ENCODE results near the gene NEURL1. TPM values are rescaled to one million over a fixed set of nuclear protein-coding genes. Genes with fewer than 3 reads are reported as not detected.
A peak's percentile ranks its signal among the peaks of the same experiment; 100 is the strongest.

Gene NEURL1
- total and polyA plus RNA-seq, 2 experiments from 2014 or later, result 2.3 to 4.6 TPM

DNA sequence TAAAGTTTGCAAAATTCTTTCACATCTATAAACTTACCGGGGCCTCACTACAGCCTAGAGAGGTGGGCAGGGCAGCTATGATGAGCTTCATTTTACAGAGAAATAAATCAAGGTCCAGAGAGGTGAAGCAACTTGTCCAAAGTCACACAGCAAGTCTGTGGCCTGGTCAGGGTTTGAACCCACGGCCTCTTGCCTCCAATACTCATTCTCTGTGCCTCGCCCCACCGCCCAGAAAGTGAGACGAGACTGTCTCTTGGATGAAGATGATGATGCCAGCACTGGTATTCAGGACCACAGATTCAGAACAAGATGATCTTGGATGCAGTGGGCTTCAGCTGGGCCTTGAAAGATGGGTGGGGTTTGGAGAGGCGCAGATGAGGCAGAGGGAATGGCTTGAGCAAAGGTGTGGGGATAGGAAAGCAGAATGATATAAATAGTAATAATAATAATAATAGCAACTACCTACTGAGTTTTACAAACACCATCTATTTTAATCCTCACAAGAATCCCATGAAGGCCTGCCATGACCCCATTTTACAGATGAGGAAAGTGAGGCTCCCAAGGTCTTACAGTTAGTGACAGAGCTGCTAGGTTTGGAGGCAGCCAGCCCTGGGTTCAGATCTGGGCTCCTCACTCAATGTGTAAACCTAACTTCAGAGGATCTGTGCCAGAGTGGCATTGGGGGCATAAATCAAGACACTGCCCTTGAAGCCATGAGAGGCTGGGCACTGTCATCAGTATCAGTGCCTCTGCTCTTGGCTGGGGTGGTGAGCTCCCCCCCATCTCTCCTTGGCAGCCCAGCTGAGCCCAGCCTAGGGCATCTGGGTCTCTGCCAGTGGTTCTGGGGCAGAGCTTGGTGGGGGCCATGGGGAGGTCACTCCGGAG lies 70.0 kb downstream of the NEURL1 start:
- Histone ChIP-seq H4K20me1 (ENCODE audit: insufficient read depth, poor library complexity, severe bottlenecking) (no peaks in the 10 kb centered on the region), H3K4me2 (no peak overlapping the region), H3K9me3 (ENCODE audit: low read depth) (no peaks in the 10 kb centered on the region), H3K27ac (no peak overlapping the region), H3K27me3 (no peaks in the 10 kb centered on the region), H3K4me3 (no peak overlapping the region), H3K79me2 (no peaks in the 10 kb centered on the region), H2AFZ (no peak overlapping the region), H3K36me3 (replicated peaks; ENCODE audit: insufficient read depth, low read depth) (no peaks in the 10 kb centered on the region), H3K4me1 (ENCODE audit: insufficient read depth) (peaks cover 6% of the 10 kb centered on the region), H3K9me2 (replicated peaks; ENCODE audit: insufficient read depth) (no peaks in the 10 kb centered on the region)
- WGBS (ENCODE audit: low lambda C conversion rate, missing lambda C conversion rate), result 86% methylated on average over 7 of the region's 7 CpGs
- TF ChIP-seq EZH2 (IDR thresholded peaks at IDR 0.05; ENCODE audit: borderline replicate concordance) (no peak), EZH2phosphoT487 (IDR thresholded peaks at IDR 0.05; ENCODE audit: low read depth, severe bottlenecking, unreplicated experiment) (no peak)
- TF ChIP-seq, protein P1, sequence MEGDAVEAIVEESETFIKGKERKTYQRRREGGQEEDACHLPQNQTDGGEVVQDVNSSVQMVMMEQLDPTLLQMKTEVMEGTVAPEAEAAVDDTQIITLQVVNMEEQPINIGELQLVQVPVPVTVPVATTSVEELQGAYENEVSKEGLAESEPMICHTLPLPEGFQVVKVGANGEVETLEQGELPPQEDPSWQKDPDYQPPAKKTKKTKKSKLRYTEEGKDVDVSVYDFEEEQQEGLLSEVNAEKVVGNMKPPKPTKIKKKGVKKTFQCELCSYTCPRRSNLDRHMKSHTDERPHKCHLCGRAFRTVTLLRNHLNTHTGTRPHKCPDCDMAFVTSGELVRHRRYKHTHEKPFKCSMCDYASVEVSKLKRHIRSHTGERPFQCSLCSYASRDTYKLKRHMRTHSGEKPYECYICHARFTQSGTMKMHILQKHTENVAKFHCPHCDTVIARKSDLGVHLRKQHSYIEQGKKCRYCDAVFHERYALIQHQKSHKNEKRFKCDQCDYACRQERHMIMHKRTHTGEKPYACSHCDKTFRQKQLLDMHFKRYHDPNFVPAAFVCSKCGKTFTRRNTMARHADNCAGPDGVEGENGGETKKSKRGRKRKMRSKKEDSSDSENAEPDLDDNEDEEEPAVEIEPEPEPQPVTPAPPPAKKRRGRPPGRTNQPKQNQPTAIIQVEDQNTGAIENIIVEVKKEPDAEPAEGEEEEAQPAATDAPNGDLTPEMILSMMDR (IDR thresholded peaks at IDR 0.05; ENCODE audit: poor library complexity), result no peak
- no peak for DNase-seq (ENCODE audit: low spot score)

DNA sequence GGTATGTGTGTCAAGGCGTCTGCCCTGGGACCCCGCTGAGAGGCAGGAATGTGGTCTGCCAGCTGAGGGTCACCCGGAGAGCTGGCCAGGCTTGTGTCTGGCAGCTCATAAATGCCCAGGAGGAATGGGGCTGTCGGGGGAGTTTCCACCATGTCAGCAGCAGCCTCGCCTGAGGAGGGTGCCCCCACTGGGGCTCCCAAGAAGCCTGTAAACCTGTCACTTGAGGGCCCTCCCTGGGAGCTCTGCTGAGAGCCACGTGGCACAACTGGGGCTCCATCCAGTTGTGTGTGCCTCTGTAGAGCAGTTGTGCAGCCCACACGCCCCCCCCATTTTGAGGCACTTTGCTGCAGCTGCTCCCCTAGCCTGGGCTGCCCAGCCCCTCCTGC lies 70.6 kb downstream of the NEURL1 start:
- no peak overlapping the region for H3K4me3 ChIP-seq
- no peaks in the 10 kb centered on the region for H3K9me3 ChIP-seq (ENCODE audit: low read depth)
- no peaks in the 10 kb centered on the region for H3K27me3 ChIP-seq
- H3K36me3 ChIP-seq (replicated peaks; ENCODE audit: insufficient read depth, low read depth), result no peaks in the 10 kb centered on the region
- H4K20me1 ChIP-seq (ENCODE audit: insufficient read depth, poor library complexity, severe bottlenecking), result no peaks in the 10 kb centered on the region
- TF ChIP-seq, protein P1 (IDR thresholded peaks at IDR 0.05; ENCODE audit: poor library complexity), result no peak
- TF ChIP-seq EZH2phosphoT487 (IDR thresholded peaks at IDR 0.05; ENCODE audit: low read depth, severe bottlenecking, unreplicated experiment) (no peak), EZH2 (IDR thresholded peaks at IDR 0.05; ENCODE audit: borderline replicate concordance) (no peak)
- H3K4me1 ChIP-seq (ENCODE audit: insufficient read depth), result peaks cover 6% of the 10 kb centered on the region
- no peak overlapping the region for H3K27ac ChIP-seq
- H3K9me2 ChIP-seq (replicated peaks; ENCODE audit: insufficient read depth), result no peaks in the 10 kb centered on the region
- H3K4me2 ChIP-seq, result no peak overlapping the region
- DNase-seq (ENCODE audit: low spot score), result no peak
- 54% methylated on average over 7 of the region's 7 CpGs for WGBS (ENCODE audit: low lambda C conversion rate, missing lambda C conversion rate)
- no peaks in the 10 kb centered on the region for H3K79me2 ChIP-seq
- H2AFZ ChIP-seq, result no peak overlapping the region

DNA sequence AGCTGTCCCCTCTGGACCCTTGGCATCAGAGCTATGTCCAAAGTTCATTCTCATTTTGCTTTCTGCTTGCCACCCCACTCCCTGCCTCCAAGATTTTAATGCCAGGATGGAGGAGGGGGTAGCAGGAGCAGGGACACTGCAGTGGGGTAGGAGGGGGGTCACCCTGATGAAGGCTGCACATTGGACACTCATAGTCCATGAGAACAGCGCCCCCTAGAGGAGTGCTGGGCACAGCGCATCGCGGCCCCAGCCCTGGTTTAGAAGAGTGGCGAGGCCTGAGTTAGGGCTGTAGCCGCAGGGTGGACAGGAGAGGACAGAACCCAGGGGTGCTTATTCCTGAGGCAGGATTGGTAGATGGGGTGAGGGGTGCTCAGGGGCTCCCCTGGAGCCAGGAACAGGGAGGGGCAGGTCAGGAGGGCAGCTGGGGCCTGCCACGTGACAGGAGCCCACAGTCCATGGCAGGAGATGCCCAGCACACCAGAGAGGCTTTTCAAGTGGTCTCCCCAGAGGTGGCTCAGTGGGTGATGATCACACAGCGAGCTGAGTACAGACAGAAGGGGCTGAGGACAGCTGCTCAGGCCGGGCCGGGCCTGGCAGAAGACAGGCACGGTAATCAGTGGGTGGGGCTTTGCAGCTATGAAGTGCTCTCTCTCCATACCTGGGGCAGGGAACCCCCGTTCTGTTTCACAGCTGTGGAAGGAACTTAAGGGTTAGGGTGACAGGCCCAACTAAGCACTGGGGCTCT lies 71.4 kb downstream of the NEURL1 start:
- Histone ChIP-seq H3K9me3 (ENCODE audit: low read depth) (no peaks in the 10 kb centered on the region), H4K20me1 (ENCODE audit: insufficient read depth, poor library complexity, severe bottlenecking) (no peaks in the 10 kb centered on the region), H3K27ac (no peak overlapping the region), H3K27me3 (no peaks in the 10 kb centered on the region), H3K79me2 (no peaks in the 10 kb centered on the region), H3K4me2 (no peak overlapping the region), H3K4me1 (ENCODE audit: insufficient read depth) (peaks cover 11% of the 10 kb centered on the region), H3K4me3 (no peak overlapping the region), H3K9me2 (replicated peaks; ENCODE audit: insufficient read depth) (no peaks in the 10 kb centered on the region), H3K36me3 (replicated peaks; ENCODE audit: insufficient read depth, low read depth) (no peaks in the 10 kb centered on the region), H2AFZ (no peak overlapping the region)
- peak; percentile 49 for DNase-seq (ENCODE audit: low spot score)
- TF ChIP-seq, protein P1 (IDR thresholded peaks at IDR 0.05; ENCODE audit: poor library complexity), result peak; percentile 57
- TF ChIP-seq EZH2 (IDR thresholded peaks at IDR 0.05; ENCODE audit: borderline replicate concordance) (no peak), EZH2phosphoT487 (IDR thresholded peaks at IDR 0.05; ENCODE audit: low read depth, severe bottlenecking, unreplicated experiment) (no peak)
- 56% methylated on average over 12 of the region's 12 CpGs for WGBS (ENCODE audit: low lambda C conversion rate, missing lambda C conversion rate)

Data from hepatocyte (in vitro differentiated cells).